NCI-H187 (cell line): ENCODE measurements around the gene TNFSF18.
"Not testable (repeated sequence)": the region's sequence is repeated elsewhere in the genome, so short reads cannot be mapped to it uniquely, and the experiment has no call there.

Source experiments
- DNase-seq, 2 experiments: peaks; one replicate each; lab custom pipeline; 2025; lab: John Stamatoyannopoulos, UW

The TNFSF18 gene, protein sequence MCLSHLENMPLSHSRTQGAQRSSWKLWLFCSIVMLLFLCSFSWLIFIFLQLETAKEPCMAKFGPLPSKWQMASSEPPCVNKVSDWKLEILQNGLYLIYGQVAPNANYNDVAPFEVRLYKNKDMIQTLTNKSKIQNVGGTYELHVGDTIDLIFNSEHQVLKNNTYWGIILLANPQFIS

DNA sequence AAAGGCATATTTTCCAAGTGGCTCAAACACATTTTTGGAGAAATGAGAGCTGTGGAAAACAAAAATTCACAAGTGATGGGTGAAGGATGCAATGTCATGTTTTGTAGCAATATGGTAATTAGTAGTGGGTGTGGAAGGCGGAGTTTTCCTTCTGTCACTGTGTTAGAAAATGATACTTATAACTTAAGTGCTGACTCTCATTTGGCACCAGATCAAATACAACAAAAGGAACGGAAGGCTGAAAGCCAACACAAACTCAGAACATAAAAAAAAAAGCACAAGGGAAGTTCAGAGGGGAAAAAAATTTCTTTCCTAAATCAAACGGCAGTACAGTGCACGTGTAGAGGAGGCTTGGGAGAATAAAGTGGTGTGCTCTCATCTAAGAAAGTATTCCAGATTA lies at the start of gene TNFSF18:
TNFSF18 (minus strand) TSS at position 77 of the 400 bp plus-strand sequence; CDS start at position 32, 45 bp downstream.
- no peak for DNase-seq

- no peak for DNase-seq
Observed at GRCh38 chr1:173099166-173099565, 48.4 kb upstream of the TNFSF18 start.

DNA sequence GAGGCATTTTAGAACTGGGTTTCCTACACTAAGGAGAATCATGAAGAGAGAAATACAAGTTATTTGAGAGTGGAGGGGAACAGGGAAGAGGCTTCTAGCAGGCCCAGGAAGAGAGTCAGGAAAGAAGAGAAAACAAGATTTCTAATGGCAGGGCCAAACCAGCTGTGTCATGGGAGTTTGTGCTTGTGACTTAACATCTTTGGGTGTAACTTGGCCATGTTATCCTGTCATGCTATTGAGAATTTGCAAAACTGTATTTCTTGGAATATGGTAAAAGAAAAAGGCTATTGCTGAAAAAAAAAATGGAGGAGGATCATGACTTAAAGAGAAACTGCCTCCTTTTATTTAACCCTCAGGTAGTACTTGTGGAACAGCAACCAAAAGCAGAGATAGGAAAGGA lies 47.4 kb upstream of the TNFSF18 start:
- no peak for DNase-seq

GRCh38 chr1:173097001-173097400 lies 46.3 kb upstream of the TNFSF18 start:
- DNase-seq: no peak

- DNase-seq: no peak
Observed at GRCh38 chr1:173095632-173096031, 44.9 kb upstream of the TNFSF18 start.

- no peak for DNase-seq
Observed at GRCh38 chr1:173094541-173094940, 43.8 kb upstream of the TNFSF18 start.

DNA sequence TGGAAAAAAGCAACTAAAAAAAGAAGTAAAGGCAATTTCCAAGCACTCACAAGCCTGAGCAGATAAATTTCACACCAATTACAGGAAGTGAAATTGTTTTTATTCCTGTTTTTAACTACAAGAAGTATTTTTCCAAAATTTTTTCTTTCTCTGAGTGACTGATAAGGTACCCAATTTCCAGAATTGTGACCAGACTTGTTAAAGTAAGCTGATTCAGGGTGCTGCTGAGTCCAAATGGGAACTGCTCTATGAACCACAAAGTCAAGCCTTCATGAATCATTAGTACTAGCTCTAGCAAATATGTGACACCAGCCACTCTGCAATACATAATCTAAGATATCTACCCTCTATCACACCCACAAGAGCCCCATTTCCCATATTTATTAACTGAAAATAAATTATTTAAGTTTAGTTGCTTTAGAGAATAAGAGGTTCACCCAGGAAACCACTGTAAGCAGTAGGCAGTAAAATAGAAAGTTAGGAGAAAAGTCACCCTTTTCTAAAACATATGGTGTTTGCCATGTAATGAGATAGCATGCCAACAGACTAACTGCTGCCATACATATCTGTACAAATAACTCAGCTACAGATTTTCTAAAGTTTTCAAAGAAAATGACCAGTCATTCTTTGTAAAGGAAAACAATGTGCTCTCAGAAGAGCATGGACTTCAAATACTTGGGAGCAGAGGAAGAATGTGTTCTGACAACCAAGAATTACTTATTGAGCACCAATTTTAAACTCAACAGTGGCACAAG lies 43.1 kb upstream of the TNFSF18 start:
- no peak for DNase-seq

GRCh38 chr1:173084292-173084691 lies 33.6 kb upstream of the TNFSF18 start:
- DNase-seq: no peak

GRCh38 chr1:173082913-173083312 lies 32.2 kb upstream of the TNFSF18 start:
- no peak for DNase-seq

DNA sequence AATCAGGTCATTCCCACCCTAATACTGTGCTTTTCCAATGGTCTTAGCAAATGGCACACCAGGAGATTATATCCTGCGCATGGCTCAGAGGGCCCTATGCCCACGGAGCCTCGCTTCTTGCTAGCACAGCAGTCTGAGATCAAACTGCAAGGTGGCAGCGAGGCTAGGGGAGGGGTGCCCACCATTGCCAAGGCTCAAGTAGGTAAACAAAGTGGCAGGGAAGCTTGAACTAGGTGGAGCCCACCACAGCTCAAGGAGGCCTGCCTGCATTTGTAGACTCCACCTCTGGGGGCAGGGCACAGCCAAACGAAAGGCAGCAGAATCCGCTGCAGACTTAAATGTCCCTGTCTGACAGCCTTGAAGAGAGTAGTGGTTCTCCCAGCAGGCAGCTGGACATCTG lies 23.5 kb upstream of the TNFSF18 start:
- DNase-seq: not testable (repeated sequence)

GRCh38 chr1:173064011-173064410 lies 13.3 kb upstream of the TNFSF18 start:
- no peak for DNase-seq

DNA sequence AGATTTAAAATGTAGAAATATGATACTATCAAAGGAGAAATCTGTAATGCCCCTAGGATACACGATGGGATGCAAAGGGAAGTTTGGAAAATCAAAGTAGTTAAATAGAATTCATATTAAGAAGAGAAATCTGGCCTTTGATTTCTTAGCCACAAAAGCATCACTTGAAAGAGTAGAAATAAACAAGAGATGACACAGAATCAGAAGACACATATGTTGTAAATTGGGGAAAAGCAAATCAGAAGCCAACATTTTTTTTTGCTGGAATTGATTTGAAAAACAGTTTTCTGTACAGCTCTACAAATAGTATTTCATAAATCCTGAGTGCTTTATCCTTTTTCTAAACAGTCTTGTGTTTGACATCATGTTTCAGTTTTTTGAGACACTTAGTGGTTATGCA lies 12.4 kb upstream of the TNFSF18 start:
- no peak for DNase-seq

- no peak for DNase-seq
Observed at GRCh38 chr1:173062150-173062938, 11.6 kb upstream of the TNFSF18 start.

DNA sequence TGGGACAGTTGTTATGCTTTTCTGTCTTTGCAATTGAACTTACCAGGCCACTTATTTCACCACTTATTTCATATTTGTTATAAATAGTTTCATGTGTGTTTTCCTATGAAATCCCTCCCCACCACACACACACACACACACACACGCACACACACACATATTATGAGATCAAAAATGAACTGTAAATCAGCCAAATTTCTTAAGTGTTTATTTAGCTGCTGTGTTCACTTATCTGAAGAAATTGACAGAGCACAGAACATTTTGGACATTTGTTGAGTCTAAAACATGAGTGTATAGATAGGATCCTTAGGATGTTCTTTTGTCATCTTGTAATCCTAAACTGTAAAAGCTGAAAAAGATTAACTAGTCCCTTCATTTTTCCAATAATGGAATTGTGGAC lies 7.8 kb upstream of the TNFSF18 start:
- no peak for DNase-seq

GRCh38 chr1:173057984-173058383 lies 7.2 kb upstream of the TNFSF18 start:
- DNase-seq: no peak

- no peak for DNase-seq
Observed at GRCh38 chr1:173056365-173056764, 5.6 kb upstream of the TNFSF18 start.

DNA sequence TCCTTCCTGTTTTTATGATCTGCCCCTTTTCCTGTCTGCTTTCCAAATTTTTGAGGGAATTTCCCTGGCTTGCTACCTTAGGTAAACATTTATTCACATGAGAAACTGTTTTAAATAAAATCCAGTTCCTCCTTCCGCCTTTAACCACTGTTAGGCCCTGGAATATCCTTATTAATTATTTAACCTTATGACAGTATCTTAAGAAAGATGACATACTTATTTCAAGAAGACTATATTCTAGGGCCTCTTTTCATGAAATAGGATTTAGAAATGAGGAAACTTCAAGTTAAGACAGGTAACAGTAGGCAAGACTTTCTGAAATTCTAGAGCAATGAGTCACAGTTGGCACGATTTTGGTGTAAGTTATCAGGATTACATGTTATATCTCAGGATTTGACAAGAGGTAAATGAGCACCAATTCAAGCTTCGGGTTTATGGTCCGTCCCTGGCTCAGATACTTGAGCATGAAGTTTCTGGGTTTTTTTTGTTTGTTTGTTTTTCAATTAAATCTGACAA lies 2.0 kb upstream of the TNFSF18 start:
- no peak for DNase-seq

DNA sequence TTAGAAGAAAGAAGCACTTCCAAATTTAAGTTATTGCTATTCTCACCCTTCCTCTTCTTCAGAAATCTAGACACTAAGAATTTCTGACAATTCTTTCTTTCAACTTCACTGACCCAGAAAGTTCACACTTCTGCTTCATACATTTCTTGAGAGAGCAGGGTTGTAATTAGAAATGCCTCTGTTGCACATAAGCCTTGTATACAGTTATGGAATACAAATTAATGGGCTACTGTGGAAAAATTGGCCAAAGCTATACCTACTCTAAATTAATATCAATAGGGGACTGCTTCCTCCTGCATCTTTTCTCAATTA lies 1.5 kb downstream of the TNFSF18 start:
- DNase-seq: no peak

GRCh38 chr1:173048621-173049321 lies 2.0 kb downstream of the TNFSF18 start:
- DNase-seq: no peak

DNA sequence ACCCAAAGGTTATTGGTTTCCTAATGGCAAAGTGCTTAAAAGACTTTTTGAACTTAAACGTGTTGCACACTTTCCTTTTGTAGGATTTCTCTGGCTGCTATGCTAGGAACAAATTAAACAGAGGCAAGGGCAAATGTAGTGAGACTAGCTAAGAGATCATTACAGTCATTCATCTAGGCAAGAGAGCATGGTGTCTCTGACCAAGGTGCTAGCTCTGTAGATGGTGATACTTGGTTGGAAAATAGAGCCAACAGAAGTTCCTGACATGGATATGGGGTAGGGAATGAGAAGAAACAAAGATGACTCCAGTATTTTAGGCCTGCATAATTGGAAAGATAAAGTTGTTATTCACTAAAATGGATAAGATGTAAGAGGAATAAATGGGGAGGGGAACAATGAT lies 6.1 kb downstream of the TNFSF18 start:
- no peak for DNase-seq

GRCh38 chr1:173043253-173043652 lies 7.5 kb downstream of the TNFSF18 start:
- DNase-seq: no peak

DNA sequence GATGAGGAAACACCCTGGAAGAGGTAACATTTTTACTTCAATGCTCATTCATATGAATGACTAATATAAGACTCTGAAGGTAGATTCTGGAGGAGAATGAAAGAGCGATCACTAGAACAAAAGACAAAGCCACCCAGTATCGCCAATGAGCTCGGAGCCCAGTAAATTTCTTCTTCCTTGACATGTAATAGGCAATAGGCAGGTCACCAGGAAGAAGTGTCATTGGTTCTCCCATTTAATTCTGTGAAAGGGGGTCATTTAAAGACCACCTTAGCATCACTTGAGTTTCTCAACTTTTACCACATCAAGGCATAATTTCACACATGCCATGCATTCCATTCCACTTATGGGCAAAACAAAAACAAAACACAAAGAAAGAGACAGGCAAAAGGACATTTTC lies 7.9 kb downstream of the TNFSF18 start:
- no peak for DNase-seq
